Upper lobe of left lung (tissue), 6 donors: ENCODE results near the gene SLC37A4. TPM values are rescaled to one million over a fixed set of nuclear protein-coding genes. Genes with fewer than 3 reads are reported as not detected.
A peak's percentile ranks its signal among the peaks of the same experiment; 100 is the strongest.

Source experiments
- ATAC-seq, 2 donors: fragments of 200-7000 bp; cut with Tn5 transposase; one replicate each; pipeline ENCODE4 v1.9.1; 2022; ENCODE audit warnings: mild to moderate bottlenecking in 2 of 2, moderate library complexity in 2 of 2; ENCODE audit not compliant: low FRiP score in 2 of 2
- DNase-seq, 2 donors: peaks; one replicate each; pipeline ENCODE4 v3.0.0-alpha.2; 2019 to 2020
- H3K27ac ChIP-seq, 4 donors: fragments of 200-600 bp; sonication (generic); one replicate each; pipeline ENCODE4 v1.5.1; 2016 to 2019
- H3K27me3 ChIP-seq, 4 donors: fragments of 200-600 bp; sonication (generic); one replicate each; pipeline ENCODE4 v1.5.1; 2017 to 2019
- H3K36me3 ChIP-seq, 4 donors: fragments of 200-600 bp; sonication (generic); one replicate each; pipeline ENCODE4 v1.5.1; 2016 to 2019
- H3K4me1 ChIP-seq, 4 donors: fragments of 200-600 bp; sonication (generic); one replicate each; pipeline ENCODE4 v1.5.1; 2018 to 2019
- H3K4me3 ChIP-seq, 4 donors: fragments of 200-600 bp; sonication (generic); one replicate each; pipeline ENCODE4 v1.5.1; 2017 to 2019; ENCODE audit warnings: mild to moderate bottlenecking in 2 of 4, moderate library complexity in 1 of 4
- H3K9me3 ChIP-seq, 4 donors: fragments of 200-600 bp; sonication (generic); one replicate each; pipeline ENCODE4 v1.5.1; 2018 to 2019
- EP300 ChIP-seq, 4 donors: sonication (generic); formaldehyde crosslinking; IDR thresholded peaks; one replicate each; pipeline ENCODE4 v1.5.1; 2017; ENCODE audit warnings: antibody characterized with exemption in 4 of 4, control low read depth in 2 of 4
- POLR2A ChIP-seq, 4 donors: fragments of 450-650 bp; IDR thresholded peaks; one replicate each; pipeline ENCODE4 v1.5.1; 2016 to 2017; ENCODE audit warnings: antibody characterized with exemption in 4 of 4, mild to moderate bottlenecking in 2 of 4
- POLR2AphosphoS5 ChIP-seq, 2 donors: sonication (generic); formaldehyde crosslinking; IDR thresholded peaks; one replicate each; pipeline ENCODE4 v1.5.1; 2017; ENCODE audit warnings: antibody characterized with exemption in 2 of 2
- WGBS, 2 donors: methylation state at CpG; one replicate each; pipeline ENCODE4 v1.1.5; 2017 to 2018; 5-methylcytosine and 5-hydroxymethylcytosine counted together
- small RNA-seq, 4 donors: library from RNA; depleted of rRNA; stranded (forward); fragments of <200 nt; gene quantifications; one replicate each; pipeline ENCODE3, GENCODE V24; 2016
- total RNA-seq, 6 donors: library from RNA; depleted of rRNA in 4 of 6; stranded (reverse); fragments of >200 nt in 4 of 6; gene quantifications; one replicate each; pipeline versions ENCODE4 v1.1.0 to v1.2.1, GENCODE V29; 2016 to 2021
- TF ChIP-seq, protein P1 (sequence below), 6 experiments: fragments of 450-650 bp in 4 of 6; fragments of 200-600 bp in 2 of 6; sonication (generic) in 2 of 6; IDR thresholded peaks; one replicate each; pipeline ENCODE4 v1.5.1; 2016 to 2019; ENCODE audit warnings: antibody characterized with exemption in 6 of 6
- donor health status: DM: no; HTN: no; CAD: no; lungs with moderate emphysema.
- donor health status: DM: no; HTN: yes; CAD: no; lungs with severe emphysema.

Gene SLC37A4
- total RNA-seq, 6 donors from 2014 or later, result 11.4 to 29.0 (median 19.9) TPM

DNA sequence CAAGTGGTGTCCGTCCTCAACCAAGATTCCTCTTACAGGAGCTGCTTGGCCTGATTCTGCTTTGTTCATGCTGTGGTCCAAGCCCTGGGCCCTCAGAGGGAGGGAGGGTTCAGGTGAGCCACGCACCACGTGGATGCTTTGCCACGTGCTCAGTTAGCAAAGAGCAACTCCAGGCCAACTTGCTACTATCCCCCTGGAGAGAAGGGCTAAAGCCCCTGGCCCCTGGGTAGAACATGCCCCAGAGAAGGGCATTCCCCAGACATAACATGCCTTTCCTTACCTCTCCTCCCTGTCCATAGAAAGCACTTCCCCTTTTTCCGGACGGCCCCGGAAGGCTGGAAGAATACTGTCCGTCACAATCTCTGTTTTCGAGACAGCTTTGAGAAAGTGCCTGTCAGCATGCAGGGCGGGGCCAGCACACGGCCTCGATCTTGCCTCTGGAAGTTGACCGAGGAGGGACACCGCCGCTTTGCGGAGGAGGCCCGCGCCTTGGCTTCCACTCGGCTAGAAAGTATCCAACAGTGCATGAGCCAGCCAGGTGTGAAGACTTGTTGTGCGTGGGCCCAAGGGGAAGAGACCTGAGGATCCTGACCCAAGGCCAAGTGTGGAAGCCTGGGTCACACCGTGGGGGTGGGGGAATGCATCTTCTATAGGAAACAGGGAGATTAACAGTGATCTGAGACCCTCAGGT, 50.3 kb downstream of the SLC37A4 start:
- DNase-seq, result peak; percentile 31 to 74
- Histone ChIP-seq H3K27me3 (no peaks in the 10 kb centered on the region), H3K27ac (peak overlapping the region in 1 of 4 donors; percentile 52), H3K9me3 (no peaks in the 10 kb centered on the region), H3K36me3 (no peaks in the 10 kb centered on the region), H3K4me1 (peaks cover 11 to 17% (median 12%) of the 10 kb centered on the region in 4 donors), H3K4me3 (peak overlapping the region in 2 of 4 donors; percentile 15 to 17)
- no peak for TF ChIP-seq EP300 (IDR thresholded peaks at IDR 0.05)
- TF ChIP-seq, protein P1, sequence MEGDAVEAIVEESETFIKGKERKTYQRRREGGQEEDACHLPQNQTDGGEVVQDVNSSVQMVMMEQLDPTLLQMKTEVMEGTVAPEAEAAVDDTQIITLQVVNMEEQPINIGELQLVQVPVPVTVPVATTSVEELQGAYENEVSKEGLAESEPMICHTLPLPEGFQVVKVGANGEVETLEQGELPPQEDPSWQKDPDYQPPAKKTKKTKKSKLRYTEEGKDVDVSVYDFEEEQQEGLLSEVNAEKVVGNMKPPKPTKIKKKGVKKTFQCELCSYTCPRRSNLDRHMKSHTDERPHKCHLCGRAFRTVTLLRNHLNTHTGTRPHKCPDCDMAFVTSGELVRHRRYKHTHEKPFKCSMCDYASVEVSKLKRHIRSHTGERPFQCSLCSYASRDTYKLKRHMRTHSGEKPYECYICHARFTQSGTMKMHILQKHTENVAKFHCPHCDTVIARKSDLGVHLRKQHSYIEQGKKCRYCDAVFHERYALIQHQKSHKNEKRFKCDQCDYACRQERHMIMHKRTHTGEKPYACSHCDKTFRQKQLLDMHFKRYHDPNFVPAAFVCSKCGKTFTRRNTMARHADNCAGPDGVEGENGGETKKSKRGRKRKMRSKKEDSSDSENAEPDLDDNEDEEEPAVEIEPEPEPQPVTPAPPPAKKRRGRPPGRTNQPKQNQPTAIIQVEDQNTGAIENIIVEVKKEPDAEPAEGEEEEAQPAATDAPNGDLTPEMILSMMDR (IDR thresholded peaks at IDR 0.05), result no peak
- TF ChIP-seq POLR2AphosphoS5 (IDR thresholded peaks at IDR 0.05), result no peak
- TF ChIP-seq POLR2A (IDR thresholded peaks at IDR 0.05), result no peak
- ATAC-seq, result peak; percentile 17 to 79
- WGBS, 2 donors, result 15 to 28% methylated on average over 10 to 21 of the region's 21 CpGs

DNA sequence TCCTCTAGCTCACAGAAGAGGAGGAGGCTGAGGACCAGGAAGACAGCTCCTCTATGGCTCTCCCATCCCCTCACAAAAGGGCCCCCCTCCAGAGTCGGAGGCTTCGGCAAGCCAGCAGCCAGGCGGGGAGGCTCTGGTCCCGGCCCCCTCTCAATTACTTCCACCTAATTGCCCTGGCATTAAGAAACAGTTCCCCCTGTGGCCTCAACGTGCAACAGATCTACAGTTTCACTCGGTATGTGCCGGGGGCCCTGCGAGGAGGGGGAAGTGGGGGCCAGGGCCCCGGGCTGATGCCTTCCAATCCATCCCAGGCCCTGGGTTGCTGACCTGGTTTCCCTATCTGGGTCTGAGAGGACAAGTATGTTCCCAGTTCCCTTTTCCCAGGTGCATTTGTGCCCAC, 51.2 kb downstream of the SLC37A4 start:
- Histone ChIP-seq H3K4me1 (peaks cover 11 to 16% (median 12%) of the 10 kb centered on the region in 4 donors), H3K4me3 (no peak overlapping the region), H3K36me3 (no peaks in the 10 kb centered on the region), H3K27me3 (no peaks in the 10 kb centered on the region), H3K27ac (no peak overlapping the region), H3K9me3 (no peaks in the 10 kb centered on the region)
- DNase-seq (no peak), ATAC-seq (peak in 1 of 2 donors; percentile 8)
- 64 to 77% methylated on average over 4 to 9 of the region's 9 CpGs for WGBS, 2 donors
- TF ChIP-seq POLR2AphosphoS5 (IDR thresholded peaks at IDR 0.05), result no peak
- no peak for TF ChIP-seq EP300 (IDR thresholded peaks at IDR 0.05)
- TF ChIP-seq, protein P1 (IDR thresholded peaks at IDR 0.05), result no peak
- TF ChIP-seq POLR2A (IDR thresholded peaks at IDR 0.05), result no peak

DNA sequence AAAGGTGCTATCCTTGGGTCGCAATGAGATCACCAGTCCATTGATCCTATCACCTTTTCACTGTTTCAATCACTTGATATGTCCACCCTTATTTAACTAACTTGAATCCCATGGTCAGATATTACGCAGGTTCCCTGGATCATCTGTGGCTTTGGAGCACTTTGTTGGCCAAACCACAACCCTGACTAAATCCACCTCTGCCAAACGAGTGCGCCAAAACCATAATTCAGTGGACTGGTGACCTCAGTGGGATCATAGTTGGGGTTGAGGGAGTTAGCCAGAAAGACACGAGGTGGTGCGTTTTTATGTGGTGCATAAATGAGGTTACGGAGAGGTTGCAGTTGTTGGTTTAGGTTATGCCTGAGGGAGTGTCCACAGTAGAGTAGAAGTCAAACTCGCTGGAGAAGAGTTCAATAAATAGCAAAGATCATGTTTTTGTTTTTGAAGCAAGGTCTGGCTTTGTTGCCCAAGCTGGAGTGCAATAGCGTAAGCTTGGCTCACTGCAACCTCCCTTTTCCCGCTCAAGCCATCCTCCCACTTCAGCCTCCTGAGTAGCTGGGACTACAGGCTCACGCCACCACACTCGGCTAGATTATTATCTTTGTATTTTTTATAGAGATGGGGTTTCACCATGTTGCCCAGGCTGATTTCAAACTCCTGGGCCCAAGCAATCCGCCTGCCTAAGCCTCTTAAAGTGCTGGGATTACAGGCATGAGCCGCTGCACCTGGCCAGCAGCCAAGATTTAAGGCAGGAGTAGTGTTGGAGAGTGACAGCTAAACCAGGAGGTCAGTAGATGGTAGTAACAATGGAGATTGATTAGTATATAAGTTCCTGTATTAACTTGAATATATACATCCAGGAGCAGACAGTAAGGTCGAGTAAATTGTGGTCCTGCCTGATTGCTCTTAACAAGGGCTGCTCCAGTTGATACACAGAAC, 54.6 kb downstream of the SLC37A4 start:
- Histone ChIP-seq H3K4me3 (no peak overlapping the region), H3K27me3 (no peaks in the 10 kb centered on the region), H3K36me3 (no peaks in the 10 kb centered on the region), H3K27ac (no peak overlapping the region), H3K4me1 (peaks cover 11 to 16% (median 12%) of the 10 kb centered on the region in 4 donors), H3K9me3 (no peaks in the 10 kb centered on the region)
- 75 to 80% methylated on average over 15 of the region's 15 CpGs for WGBS, 2 donors
- TF ChIP-seq POLR2AphosphoS5 (IDR thresholded peaks at IDR 0.05), result no peak
- TF ChIP-seq, protein P1 (IDR thresholded peaks at IDR 0.05), result no peak
- TF ChIP-seq POLR2A (IDR thresholded peaks at IDR 0.05), result no peak
- no peak for TF ChIP-seq EP300 (IDR thresholded peaks at IDR 0.05)
- ATAC-seq, result peak in 1 of 2 donors; percentile 31
- no peak for DNase-seq

Small RNAs within 50 kb of the gene (small RNA-seq; reads per million reads assigned to genes)
- gene AP003392.2 (0 to 0.22 (median 0) reads per million in 4 donors), gene RF00017 (0 reads per million in 4 donors), gene RF00019 (0 reads per million in 4 donors)

Other genes starting within 250 kb of the SLC37A4 start
- 100 to 1,000 TPM in 2 of 6 donors, 10 to 100 TPM in 4; 39.8 to 107 (median 76.7) TPM for gene DDX6, start 239.7 kb downstream of the SLC37A4 start, total RNA-seq
- under 1 TPM in 4 of 6 donors, not detected in 2; under 0.01 to 0.17 (median 0.16) TPM for gene CXCR5, start 147.0 kb downstream of the SLC37A4 start, total RNA-seq
- 10 to 100 TPM; 28.7 to 70.2 (median 66.4) TPM for gene BCL9L, start 105.0 kb downstream of the SLC37A4 start, total RNA-seq
- gene UPK2, start 74.6 kb downstream of the SLC37A4 start, total RNA-seq, result not detected
- not detected for gene FOXR1, start 59.1 kb downstream of the SLC37A4 start, total RNA-seq
- 100 to 1,000 TPM in 3 of 6 donors, 10 to 100 TPM in 3; 44.3 to 407 (median 94.3) TPM for gene CENATAC, start 32.7 kb downstream of the SLC37A4 start, total RNA-seq
- 1,000 to 10,000 TPM in 2 of 6 donors, 100 to 1,000 TPM in 4; 253 to 1,288 (median 830) TPM for gene RPS25, start 12.5 kb downstream of the SLC37A4 start, total RNA-seq
- gene TRAPPC4, start 12.1 kb downstream of the SLC37A4 start, total RNA-seq, result 10 to 100 TPM; 44.2 to 77.5 (median 63.6) TPM
- 100 to 1,000 TPM in 1 of 6 donors, 10 to 100 TPM in 5; 33.5 to 202 (median 72.7) TPM for gene HYOU1, start 26.3 kb upstream of the SLC37A4 start, total RNA-seq
- gene VPS11, start 36.9 kb upstream of the SLC37A4 start, total RNA-seq, result 10 to 100 TPM; 24.9 to 88.0 (median 40.4) TPM
- gene HMBS, start 54.0 kb upstream of the SLC37A4 start, total RNA-seq, result 10 to 100 TPM in 5 of 6 donors, 1 to 10 TPM in 1; 8.4 to 20.4 (median 13.4) TPM
- 10 to 100 TPM; 18.6 to 43.9 (median 28.3) TPM for gene DPAGT1, start 71.0 kb upstream of the SLC37A4 start, total RNA-seq
- gene C2CD2L, start 76.5 kb upstream of the SLC37A4 start, total RNA-seq, result 10 to 100 TPM; 13.0 to 26.2 (median 19.8) TPM
- gene HINFP, start 90.7 kb upstream of the SLC37A4 start, total RNA-seq, result 10 to 100 TPM; 22.3 to 90.1 (median 25.6) TPM
- gene ABCG4, start 118.2 kb upstream of the SLC37A4 start, total RNA-seq, result under 1 TPM in 2 of 6 donors, not detected in 4; 0.06 to 0.78 TPM
- gene NLRX1, start 137.8 kb upstream of the SLC37A4 start, total RNA-seq, result 10 to 100 TPM; 13.1 to 34.5 (median 20.2) TPM
- gene NHERF4, start 154.6 kb upstream of the SLC37A4 start, total RNA-seq, result 1 to 10 TPM in 1 of 6 donors, under 1 TPM in 3, not detected in 2; 0.29 to 1.0 (median 0.81) TPM
- gene CBL, start 175.5 kb upstream of the SLC37A4 start, total RNA-seq, result 10 to 100 TPM; 15.4 to 32.2 (median 18.9) TPM